GM18526 (cell line): ENCODE measurements around the gene UTP14A.

ENCODE experiments used
- POLR2A ChIP-seq: IDR thresholded peaks from 3 replicates; pipeline ENCODE4 v1.6.1; 2011; ENCODE audit not compliant: insufficient read length; ENCODE audit errors: extremely low read depth

Gene UTP14A, protein sequence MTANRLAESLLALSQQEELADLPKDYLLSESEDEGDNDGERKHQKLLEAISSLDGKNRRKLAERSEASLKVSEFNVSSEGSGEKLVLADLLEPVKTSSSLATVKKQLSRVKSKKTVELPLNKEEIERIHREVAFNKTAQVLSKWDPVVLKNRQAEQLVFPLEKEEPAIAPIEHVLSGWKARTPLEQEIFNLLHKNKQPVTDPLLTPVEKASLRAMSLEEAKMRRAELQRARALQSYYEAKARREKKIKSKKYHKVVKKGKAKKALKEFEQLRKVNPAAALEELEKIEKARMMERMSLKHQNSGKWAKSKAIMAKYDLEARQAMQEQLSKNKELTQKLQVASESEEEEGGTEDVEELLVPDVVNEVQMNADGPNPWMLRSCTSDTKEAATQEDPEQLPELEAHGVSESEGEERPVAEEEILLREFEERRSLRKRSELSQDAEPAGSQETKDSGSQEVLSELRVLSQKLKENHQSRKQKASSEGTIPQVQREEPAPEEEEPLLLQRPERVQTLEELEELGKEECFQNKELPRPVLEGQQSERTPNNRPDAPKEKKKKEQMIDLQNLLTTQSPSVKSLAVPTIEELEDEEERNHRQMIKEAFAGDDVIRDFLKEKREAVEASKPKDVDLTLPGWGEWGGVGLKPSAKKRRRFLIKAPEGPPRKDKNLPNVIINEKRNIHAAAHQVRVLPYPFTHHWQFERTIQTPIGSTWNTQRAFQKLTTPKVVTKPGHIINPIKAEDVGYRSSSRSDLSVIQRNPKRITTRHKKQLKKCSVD

DNA sequence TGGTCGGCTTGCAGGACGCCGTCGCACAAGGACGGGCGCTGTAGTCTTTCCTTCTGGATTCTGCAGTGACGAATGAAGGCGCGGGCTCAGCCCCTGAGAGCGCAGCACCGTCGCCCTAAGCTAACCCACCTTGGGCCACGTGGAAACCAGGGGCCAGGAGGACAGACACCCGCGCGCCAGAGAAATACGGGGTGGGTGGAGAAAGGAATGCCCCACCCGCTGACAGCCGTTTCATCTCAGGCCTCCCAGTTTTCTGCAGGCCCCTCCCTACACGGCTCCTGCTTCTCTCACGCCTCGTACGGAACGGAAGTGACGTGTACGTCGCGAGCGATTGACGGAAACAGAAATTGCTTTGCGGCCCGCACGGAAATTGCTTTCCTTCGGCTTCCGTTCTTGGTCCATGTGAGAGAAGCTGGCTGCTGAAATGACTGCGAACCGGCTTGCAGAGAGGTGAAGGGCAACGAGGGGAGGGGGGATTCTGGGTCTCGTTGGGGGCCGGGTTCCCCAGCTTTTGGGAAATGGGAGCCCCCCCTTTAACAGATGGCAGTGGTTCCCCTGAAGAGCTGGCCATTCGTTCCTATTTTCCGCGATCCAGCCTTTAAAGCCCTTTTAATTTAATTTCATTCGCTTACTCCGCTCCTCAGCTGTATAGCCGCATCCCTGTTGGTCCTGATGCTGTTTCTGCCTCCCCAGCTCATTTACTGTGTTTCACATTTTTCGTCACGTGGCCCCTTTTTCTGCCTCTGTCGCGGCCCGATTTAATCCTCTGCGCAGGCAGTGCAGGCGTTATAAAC lies at the start of gene UTP14A:
UTP14A (plus strand) TSS at position 378 of the 794 bp plus-strand sequence; CDS start at position 425, 47 bp downstream.
- peak; percentile 60 for TF ChIP-seq POLR2A

DNA sequence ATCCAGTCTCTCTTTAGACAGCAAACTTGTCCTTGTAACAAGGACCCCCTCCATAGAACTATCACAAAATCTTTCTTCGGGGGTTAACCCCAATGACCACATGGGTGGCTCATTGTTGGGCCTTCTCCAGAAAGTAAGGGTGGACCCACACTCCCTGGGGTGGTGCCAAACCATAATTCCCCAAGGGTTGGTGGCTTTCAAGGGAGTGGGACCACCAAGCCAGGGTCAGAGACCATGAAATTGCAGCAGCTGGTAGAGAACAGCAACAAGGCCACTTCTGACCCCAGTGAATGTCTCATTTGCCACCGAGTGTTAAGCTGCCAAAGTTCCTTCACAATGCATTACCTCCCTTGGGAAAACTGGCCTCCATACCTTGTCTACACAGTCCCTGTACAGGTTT lies 33.4 kb upstream of the UTP14A start:
- TF ChIP-seq POLR2A, result no peak

DNA sequence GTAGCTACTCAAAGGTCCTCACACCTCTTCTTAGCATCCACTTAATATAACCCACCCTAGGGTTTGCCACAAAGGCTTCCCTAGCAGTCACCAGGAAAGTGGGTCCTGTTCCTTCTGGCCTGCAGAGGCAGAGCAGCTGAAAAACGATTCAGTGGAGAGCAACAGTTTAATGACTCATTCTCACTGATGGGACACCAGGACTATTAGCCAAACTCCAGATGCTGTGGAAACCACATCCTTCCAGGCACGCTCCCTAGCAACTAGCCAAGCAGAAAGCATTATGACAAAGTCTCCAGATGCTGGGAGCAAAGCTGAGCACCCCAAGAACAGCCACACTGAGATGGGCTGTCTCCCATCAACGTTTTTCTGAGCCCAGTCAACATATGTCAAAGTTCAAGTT lies 30.3 kb upstream of the UTP14A start:
- no peak for TF ChIP-seq POLR2A

DNA sequence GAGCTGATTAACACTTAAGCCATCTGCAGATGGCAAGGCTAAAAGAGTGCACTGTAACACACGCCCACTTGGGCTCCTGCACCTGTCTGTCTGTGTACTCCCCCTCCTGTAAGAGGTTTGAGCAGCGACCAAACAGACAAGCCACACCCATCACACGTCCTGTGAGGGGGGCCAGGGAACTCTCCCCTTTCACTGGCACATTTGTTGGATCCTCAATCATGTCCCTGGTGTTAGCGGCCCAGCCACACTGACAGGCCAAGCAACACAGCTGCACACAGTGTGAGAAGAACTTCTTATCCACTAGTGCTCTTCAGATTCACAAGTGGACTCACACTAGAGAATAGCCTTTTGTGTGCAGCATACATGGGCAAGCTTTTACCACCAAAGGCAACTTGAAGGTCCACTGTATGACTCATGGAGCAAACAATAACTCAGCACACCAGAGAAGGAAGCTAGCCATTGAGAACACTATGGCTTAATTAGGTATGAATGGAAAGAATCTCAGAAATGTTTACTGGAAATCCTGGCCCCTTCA lies 29.1 kb upstream of the UTP14A start:
- TF ChIP-seq POLR2A, result no peak

DNA sequence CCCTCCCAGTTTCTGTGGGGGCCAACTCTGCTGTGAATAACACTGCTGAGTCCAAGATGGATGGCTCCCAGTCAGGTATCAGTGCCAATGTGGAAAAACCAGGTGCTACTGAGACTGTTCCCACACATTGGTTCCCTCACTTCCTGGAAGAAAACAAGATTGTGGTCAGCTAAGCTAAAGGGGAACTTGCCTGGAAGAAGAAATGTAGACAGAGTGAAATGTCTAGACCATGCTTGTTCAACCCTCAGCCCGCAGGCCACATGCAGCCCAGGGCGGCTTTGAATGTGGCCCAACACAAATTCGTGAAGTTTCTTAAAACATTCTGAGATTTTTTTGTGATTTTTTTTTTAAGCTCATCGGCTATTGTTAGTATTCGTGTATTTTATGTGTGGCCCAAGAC lies 28.6 kb upstream of the UTP14A start:
- no peak for TF ChIP-seq POLR2A

DNA sequence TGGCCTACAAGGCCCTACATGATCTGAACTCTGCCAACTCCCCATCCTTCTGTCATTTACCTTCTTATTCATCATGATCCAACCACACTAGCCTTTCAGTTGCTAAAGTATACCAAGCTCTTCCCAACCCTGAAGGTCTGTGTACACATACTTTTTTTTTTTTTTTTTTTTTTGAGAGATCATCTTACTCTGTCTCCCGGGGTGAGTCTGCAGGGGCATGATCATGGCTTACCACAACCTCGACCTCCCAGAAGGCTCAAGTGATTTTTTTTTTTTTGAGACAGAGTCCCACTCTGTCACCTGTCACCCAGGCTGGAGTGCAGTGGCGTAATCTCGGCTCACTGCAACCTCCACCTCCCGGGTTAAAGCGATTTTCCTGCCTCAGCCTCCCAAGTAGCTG lies 5.9 kb upstream of the UTP14A start:
- no peak for TF ChIP-seq POLR2A

DNA sequence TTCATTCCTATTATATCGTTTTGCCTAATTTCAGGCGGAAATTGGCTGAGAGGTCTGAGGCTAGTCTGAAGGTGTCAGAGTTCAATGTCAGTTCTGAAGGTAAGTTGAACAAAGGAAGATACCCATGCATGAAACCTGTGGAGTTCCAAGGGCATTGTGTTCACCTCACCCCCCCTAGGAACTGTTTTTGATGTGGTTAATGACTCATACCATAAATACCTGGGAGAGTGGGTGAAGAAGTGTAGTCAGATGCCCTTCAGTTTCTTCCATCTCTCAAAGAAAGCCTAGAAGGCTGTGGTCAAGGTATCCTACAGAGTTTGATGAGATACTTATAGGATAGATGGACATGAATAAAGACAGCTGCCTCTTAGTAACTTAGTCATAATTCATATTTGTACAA lies 2.7 kb downstream of the UTP14A start:
- TF ChIP-seq POLR2A, result no peak

DNA sequence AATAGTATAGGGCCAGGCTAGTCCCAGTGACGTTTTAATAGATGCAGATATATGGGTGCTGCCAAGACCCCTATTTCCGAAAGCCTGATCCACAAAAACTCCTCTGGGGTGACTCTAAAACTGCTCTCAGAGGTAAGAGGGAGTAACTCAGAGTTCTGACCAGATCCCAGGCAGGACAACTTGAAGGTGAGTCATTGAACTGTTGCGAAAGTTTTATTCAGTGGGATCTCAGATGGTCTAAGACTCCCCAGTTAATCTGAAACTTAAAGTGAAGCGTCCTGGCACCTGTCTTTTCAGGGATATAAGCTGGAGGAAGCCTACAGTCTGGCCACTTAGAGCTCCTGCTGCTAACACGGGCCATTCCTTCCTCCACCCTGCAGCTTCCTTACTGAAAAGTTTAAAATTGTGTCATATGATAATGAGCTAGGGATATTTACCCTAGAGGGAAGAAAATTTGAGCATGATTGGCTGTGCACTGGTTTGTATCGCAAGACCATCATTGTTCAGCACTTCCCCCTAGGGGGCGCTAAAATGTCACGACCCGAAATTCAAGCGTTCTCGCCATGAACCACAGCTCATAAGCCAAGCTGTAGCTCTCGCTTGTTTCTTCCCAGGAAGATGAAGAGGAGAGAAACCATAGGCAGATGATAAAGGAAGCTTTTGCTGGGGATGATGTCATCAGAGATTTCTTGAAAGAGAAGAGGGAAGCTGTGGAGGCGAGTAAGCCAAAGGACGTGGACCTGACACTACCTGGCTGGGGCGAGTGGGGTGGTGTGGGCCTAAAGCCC lies 19.5 kb downstream of the UTP14A start:
- TF ChIP-seq POLR2A, result no peak

DNA sequence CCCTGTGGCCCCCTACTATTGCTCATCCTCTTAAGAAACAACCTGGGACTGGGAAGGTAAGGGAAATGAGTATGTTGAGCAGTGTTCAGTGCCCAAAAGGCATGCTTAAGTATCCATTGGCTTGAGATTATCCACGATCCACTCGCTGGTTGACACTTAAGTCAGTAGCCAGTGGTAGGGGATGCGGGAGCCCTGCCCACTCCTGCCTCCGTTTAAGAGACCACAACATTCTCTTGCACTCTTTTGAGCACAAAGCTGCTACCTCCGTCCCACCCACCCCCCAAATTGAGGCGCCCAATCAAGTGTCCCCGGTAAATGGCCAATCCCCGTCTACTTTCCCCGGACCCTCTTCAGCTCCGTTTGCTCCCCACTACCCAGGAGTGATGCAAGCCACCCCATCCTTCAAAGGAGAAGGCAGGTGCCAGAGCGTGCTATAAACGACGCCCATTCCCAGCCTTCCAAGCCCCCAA lies 25.0 kb downstream of the UTP14A start:
- no peak for TF ChIP-seq POLR2A

DNA sequence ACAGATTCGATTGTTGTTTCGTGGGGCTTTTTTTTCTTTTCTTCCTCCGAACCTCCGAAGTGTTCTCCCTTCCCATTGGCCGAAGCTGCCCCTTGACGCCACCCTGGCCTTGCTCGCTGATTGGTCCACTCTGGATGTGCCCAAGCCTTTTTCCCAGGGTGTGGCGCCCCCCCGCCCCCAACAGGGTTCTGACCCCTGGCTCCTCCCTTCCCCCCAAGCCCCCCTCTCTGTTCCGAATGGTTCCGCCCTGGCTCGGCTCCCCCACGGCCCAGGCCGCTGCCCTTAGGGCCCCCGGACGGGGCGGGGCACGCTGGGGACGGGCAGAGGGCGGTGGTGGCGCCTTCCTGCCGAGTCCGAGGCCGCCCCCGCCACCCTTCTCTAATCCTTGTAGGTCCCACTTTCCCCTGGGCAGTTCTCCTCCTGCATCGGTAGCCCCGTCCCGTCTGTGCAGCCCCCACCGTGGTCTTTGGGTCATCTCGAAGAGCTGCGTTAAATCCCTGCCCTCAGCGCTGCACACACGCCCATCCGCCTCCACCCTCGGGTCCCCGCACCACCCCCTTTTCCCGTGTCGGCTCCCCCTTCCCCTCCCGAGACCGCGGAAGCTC lies 25.5 kb downstream of the UTP14A start:
- no peak for TF ChIP-seq POLR2A

DNA sequence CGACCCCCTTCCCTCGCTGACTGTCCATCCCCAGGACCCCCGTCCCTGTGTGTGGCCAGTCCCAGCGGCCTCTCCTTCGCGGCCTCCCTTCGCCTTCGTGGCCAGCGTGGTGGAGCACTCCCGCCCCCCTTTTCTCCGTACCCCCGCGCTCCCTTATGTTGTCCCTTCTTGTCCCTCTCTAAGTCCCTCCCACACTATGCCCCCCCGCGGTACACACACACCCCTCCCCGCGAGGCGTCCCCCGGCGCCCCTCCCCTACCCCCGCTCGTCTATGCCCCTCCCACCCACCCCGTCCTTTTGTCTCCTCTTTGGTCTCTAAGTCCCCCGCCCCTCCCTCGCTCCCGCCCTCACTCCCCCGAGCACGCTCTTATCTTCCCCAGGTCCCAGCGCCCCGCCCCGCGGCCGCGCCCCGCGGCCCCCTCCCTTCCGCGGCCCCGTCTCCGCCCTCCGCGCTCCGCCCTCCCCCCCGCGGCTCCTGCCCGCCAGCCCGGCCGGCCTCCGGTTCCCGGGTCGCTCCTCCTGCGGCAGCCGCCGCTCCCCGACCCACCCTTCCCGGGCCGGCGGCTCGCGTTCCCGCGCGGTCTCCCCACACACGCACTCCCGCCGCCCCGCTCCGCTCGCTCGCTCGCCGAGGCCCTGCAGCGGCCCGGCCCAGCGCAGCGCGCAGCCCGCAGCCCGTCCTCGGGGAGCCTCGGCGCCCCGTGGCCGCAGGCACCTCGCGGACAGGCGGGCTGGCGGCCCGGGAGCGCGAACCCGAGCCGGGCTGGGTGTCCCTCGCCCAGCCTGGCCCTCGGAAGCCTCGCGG lies 26.3 kb downstream of the UTP14A start:
- TF ChIP-seq POLR2A, result no peak

DNA sequence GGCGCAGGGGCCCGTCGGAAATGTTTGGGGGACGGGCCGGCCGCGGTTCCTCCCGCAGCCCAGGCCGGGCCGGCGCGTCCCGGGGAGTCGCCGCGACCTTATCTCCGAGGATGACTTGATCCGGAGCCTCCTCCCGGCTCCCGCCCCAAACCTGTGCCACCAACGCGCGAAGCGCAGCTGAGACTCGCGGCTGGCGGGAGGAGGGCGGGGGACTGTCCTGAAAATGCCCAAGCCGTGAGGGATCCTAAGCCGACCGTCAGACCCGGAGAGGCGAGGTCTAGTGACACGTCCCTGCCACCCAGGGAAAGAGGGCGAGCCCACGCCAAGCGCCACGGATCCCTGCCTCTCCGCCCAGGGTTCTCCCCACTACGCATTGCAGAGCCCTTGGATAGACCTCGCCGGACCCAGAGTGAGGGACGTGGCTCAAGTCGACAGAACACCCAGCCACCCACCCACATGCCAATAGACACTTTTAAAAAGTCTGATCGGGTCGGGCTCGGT lies 26.9 kb downstream of the UTP14A start:
- no peak for TF ChIP-seq POLR2A

DNA sequence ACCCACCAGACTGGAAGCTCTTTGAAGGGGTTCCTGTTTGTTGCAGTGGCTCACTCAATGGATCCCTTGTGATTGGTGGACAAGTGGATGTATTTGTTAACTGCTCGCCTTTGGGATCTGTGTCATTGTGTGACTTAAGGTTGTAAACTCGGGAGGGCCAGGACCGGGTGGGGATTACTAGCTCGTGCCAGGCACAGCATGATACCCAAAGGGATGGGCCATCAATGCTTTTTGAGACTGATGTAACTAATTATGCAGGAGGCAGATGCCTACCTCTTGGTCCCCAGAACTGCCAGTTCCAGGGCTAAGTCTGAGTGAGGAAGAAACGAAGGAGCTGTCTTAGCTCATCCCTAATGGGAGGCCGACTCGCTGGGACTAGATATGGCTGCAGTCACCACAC lies 27.7 kb downstream of the UTP14A start:
- TF ChIP-seq POLR2A, result no peak
